HCT116 (cell line): ENCODE data around the gene IFNA13.

ENCODE experiments used
- CEBPB ChIP-seq: IDR thresholded peaks from 2 replicates; pipeline ENCODE4 v1.6.1; 2012; ENCODE audit warnings: low read depth
- CTCF ChIP-seq, 3 experiments: fragments of 200-600 bp in 1 of 3; sonication (generic) in 1 of 3; IDR thresholded peaks in 2 of 3; conservative IDR thresholded peaks in 1 of 3; 2 replicates each; pipeline ENCODE4 v1.5.1; 2012 to 2017; ENCODE audit warnings: low read depth in 2 of 3, low read length in 2 of 3, antibody characterized with exemption in 1 of 3, borderline replicate concordance in 1 of 3, control low read depth in 1 of 3, mild to moderate bottlenecking in 1 of 3, mixed read lengths in 1 of 3, mixed run types in 1 of 3, moderate library complexity in 1 of 3; ENCODE audit not compliant: insufficient read depth in 1 of 3
- EZH2 ChIP-seq: fragments of 200-600 bp; sonication (generic); IDR thresholded peaks from 2 replicates; pipeline ENCODE4 v1.6.1; 2017; ENCODE audit warnings: antibody characterized with exemption, mixed run types
- POLR2A ChIP-seq: IDR thresholded peaks from 2 replicates; pipeline ENCODE4 v1.7.0; 2011; ENCODE audit warnings: borderline replicate concordance; ENCODE audit not compliant: insufficient read depth, insufficient read length; ENCODE audit errors: extremely low read depth
- POLR2AphosphoS5 ChIP-seq: IDR thresholded peaks from 2 replicates; pipeline ENCODE4 v1.6.1; 2011; ENCODE audit warnings: mild to moderate bottlenecking, low read depth, low read length, moderate library complexity
- RAD21 ChIP-seq: IDR thresholded peaks from 2 replicates; pipeline ENCODE4 v1.6.1; 2012; ENCODE audit warnings: low read depth, mild to moderate bottlenecking
- SIN3A ChIP-seq: IDR thresholded peaks from 2 replicates; pipeline ENCODE4 v1.6.1; 2012; ENCODE audit warnings: low read depth
- SP1 ChIP-seq: IDR thresholded peaks from 2 replicates; pipeline ENCODE4 v1.6.1; 2012; ENCODE audit warnings: low read depth
- TCF7L2 ChIP-seq: IDR thresholded peaks from 2 replicates; pipeline ENCODE4 v1.7.0; 2011; ENCODE audit warnings: borderline replicate concordance, inconsistent platforms; ENCODE audit not compliant: insufficient read depth, insufficient read length; ENCODE audit errors: extremely low read depth
- YY1 ChIP-seq: IDR thresholded peaks from 2 replicates; pipeline ENCODE4 v1.6.1; 2011; ENCODE audit warnings: low read length, low read depth, moderate library complexity, mild to moderate bottlenecking; ENCODE audit not compliant: insufficient replicate concordance; ENCODE audit errors: extremely low read depth
- ZNF274 ChIP-seq: fragments of 200-500 bp; sonication (Bioruptor generic); IDR thresholded peaks from 2 replicates; pipeline ENCODE4 v1.6.1; 2014; ENCODE audit warnings: mild to moderate bottlenecking, low read depth, low read length, inconsistent platforms
- TF ChIP-seq, protein P1 (sequence below): IDR thresholded peaks from 2 replicates; pipeline ENCODE4 v1.6.1; 2012
- TF ChIP-seq, protein P2 (sequence below): IDR thresholded peaks from 2 replicates; pipeline ENCODE4 v1.6.1; 2011; ENCODE audit warnings: mild to moderate bottlenecking, low read length, moderate library complexity; ENCODE audit not compliant: insufficient replicate concordance; ENCODE audit errors: extremely low read depth

DNA sequence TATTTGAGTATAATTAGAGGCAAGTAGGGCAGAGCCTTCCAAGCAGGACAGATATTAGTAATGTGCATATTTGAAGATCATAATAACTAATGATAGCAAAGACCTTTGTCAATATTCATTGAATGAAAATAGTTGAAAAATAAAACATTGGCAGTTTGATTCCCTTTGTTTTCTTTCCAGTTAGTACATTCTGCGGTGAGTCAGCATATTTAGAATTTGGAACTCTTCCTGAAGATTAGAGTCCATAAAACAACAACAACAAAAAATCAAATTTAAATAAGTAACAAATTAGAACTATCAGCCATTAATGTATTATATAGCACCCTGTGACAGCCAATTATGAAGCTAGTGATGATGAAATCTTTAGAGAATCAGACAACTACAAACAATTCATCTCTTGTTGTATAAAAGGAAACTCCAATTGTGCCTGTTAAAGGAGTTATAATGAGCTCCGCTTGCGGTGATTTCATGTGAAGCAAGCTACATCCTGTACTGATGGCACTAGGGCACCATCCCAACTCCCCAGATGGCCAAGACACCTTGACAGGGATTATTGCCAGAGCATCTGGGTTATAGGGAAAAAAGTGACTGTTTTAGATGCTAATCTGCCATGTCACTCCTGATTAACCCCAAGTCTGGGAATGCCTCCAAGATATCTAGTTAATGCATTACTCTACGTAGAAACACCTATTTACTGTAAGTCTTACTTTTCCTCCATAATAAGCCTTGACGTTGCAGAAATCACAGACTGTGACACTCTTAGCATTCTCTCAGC lies 47.8 kb upstream of the IFNA13 start:
- TF ChIP-seq, protein P1, sequence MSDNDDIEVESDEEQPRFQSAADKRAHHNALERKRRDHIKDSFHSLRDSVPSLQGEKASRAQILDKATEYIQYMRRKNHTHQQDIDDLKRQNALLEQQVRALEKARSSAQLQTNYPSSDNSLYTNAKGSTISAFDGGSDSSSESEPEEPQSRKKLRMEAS = no peak
- TF ChIP-seq CTCF (IDR thresholded peaks at IDR 0.05 in 2 of 3, conservative IDR thresholded peaks at IDR 0.05 in 1 of 3; ENCODE audit: borderline replicate concordance in 1 of 3, insufficient read depth in 1 of 3, low read depth in 2 of 3, low read length in 2 of 3) = no peak
- no peak for TF ChIP-seq SIN3A
- TF ChIP-seq ZNF274 = no peak
- TF ChIP-seq POLR2A = no peak
- TF ChIP-seq TCF7L2 = no peak
- TF ChIP-seq EZH2 = no peak
- TF ChIP-seq POLR2AphosphoS5 = no peak
- no peak for TF ChIP-seq SP1
- no peak for TF ChIP-seq RAD21
- no peak for TF ChIP-seq CEBPB
- TF ChIP-seq, protein P2, sequence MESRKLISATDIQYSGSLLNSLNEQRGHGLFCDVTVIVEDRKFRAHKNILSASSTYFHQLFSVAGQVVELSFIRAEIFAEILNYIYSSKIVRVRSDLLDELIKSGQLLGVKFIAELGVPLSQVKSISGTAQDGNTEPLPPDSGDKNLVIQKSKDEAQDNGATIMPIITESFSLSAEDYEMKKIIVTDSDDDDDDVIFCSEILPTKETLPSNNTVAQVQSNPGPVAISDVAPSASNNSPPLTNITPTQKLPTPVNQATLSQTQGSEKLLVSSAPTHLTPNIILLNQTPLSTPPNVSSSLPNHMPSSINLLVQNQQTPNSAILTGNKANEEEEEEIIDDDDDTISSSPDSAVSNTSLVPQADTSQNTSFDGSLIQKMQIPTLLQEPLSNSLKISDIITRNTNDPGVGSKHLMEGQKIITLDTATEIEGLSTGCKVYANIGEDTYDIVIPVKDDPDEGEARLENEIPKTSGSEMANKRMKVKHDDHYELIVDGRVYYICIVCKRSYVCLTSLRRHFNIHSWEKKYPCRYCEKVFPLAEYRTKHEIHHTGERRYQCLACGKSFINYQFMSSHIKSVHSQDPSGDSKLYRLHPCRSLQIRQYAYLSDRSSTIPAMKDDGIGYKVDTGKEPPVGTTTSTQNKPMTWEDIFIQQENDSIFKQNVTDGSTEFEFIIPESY = no peak
- TF ChIP-seq YY1 = no peak
